Psoas muscle (tissue), 8 donors: ENCODE results near the gene CLSTN2. TPM values are rescaled to one million over a fixed set of nuclear protein-coding genes. Genes with fewer than 3 reads are reported as not detected.
A peak's percentile ranks its signal among the peaks of the same experiment; 100 is the strongest.

ENCODE experiments used
- ATAC-seq, 4 donors: fragments of 200-7000 bp; cut with Tn5 transposase; one replicate each; pipeline ENCODE4 v1.9.1; 2020; ENCODE audit warnings: moderate library complexity in 3 of 4, mild to moderate bottlenecking in 2 of 4
- DNase-seq, 2 donors: peaks; one replicate each; pipeline ENCODE4 v3.0.0-alpha.2; 2020
- H3K27ac ChIP-seq: fragments of 200-600 bp; one replicate; pipeline ENCODE4 v1.8.0; 2022
- H3K27me3 ChIP-seq, 3 donors: fragments of 200-600 bp in 1 of 3; one replicate each; pipeline versions ENCODE4 v1.6.1 to v1.8.0; 2013 to 2022; ENCODE audit warnings: low read length in 2 of 3, mild to moderate bottlenecking in 2 of 3, moderate library complexity in 1 of 3; ENCODE audit not compliant: insufficient read depth in 3 of 3
- H3K36me3 ChIP-seq, 2 donors: fragments of 200-600 bp in 1 of 2; one replicate each; pipeline versions ENCODE4 v1.6.1 to v1.8.0; 2013 to 2022; ENCODE audit warnings: low read depth in 1 of 2, mild to moderate bottlenecking in 1 of 2, moderate library complexity in 1 of 2; ENCODE audit not compliant: insufficient read depth in 1 of 2
- H3K4me1 ChIP-seq: fragments of 200-600 bp; one replicate; pipeline ENCODE4 v1.8.0; 2022
- H3K4me3 ChIP-seq: fragments of 200-600 bp; one replicate; pipeline ENCODE4 v1.8.0; 2022; ENCODE audit warnings: mild to moderate bottlenecking
- H3K9me3 ChIP-seq: fragments of 200-600 bp; one replicate; pipeline ENCODE4 v1.8.0; 2022
- CTCF ChIP-seq: fragments of 200-600 bp; IDR thresholded peaks from one replicate; pipeline ENCODE4 v1.8.0; 2022; ENCODE audit warnings: antibody characterized with exemption
- WGBS, 3 donors: extraction: QIAGEN DNeasy Blood & Tissue Kit; methylation state at CpG; one replicate each; pipeline versions ENCODE4 v1.1.6 to v1.1.7; 2013; 5-methylcytosine and 5-hydroxymethylcytosine counted together
- intact Hi-C, 2 donors: fragments of 100-400 bp; cut with DNase I; formaldehyde crosslinking; loops; one replicate each; pipeline versions ENCODE4 v1.11.0 to v1.14.2; 2022
- polyA plus RNA-seq, 3 donors: library from polyadenylated mRNA; stranded (reverse); fragments of 200-250 nt; gene quantifications; one replicate each; pipeline ENCODE4 v1.2.3, GENCODE V29; 2013
- total RNA-seq, 4 donors: library from RNA; stranded (reverse); fragmentation: NEBNext Ultra II Directional in 2 of 4; extraction: Animal tissue kit (Norgen Biotek cat#: 25700) in 2 of 4; gene quantifications; one replicate each; pipeline versions ENCODE4 v1.2.1 to v1.2.4, GENCODE V29; 2021 to 2023
- donor health status: healthy with polysubstance abuse.
- donor health status: DM: no; HTN: no; CAD: no; lungs with moderate emphysema.
- donor health status: Bipolar disorder and iron deficiency.
- donor health status: healthy.
- donor health status: DM: yes; HTN: yes; CAD: no.
- donor health status: DM: no; HTN: no; CAD: no.
- donor health status: DM: no; HTN: no; CAD: no.
- donor health status: DM: yes; HTN: yes; CAD: no.

CLSTN2 gene
- total and polyA plus RNA-seq, 7 donors = 0.24 to 5.0 (median 1.5) TPM

- DNase-seq = no peak
- TF ChIP-seq CTCF = no peak
These were observed 359.1 kb downstream of the CLSTN2 start for GRCh38 chr3:140294058-140294457.

GRCh38 chr3:140296796-140297352, 361.9 kb downstream of the CLSTN2 start:
- no peaks in the 10 kb centered on the region for H3K4me1 ChIP-seq
- no peaks in the 10 kb centered on the region for H3K27me3 ChIP-seq
- H3K36me3 ChIP-seq = no peaks in the 10 kb centered on the region
- ATAC-seq = peak in 1 of 4 donors; percentile 29
- H3K4me3 ChIP-seq = no peak overlapping the region
- no peaks in the 10 kb centered on the region for H3K9me3 ChIP-seq
- no peak overlapping the region for H3K27ac ChIP-seq
- no peak for TF ChIP-seq CTCF
- DNase-seq = no peak
- 69 to 77% (median 71%) methylated on average over 3 of the region's 3 CpGs for WGBS, 3 donors
- intact Hi-C loops = loop anchor here in 1 of 2 donors (10.0 kb wide), 1 partner anchor 568 kb away; no protein-coding TSS in a partner anchor

More at GRCh38 chr3:140294058-140294457, 359.1 kb downstream of the CLSTN2 start:
- no peak overlapping the region for H3K27ac ChIP-seq
- 87 to 89% (median 87%) methylated on average over 2 of the region's 2 CpGs for WGBS, 3 donors
- intact Hi-C loops = loop anchor here in 1 of 2 donors (10.0 kb wide), 1 partner anchor 571 kb away; no protein-coding TSS in a partner anchor
- H3K9me3 ChIP-seq = no peaks in the 10 kb centered on the region
- no peak overlapping the region for H3K4me3 ChIP-seq
- no peak for ATAC-seq
- no peaks in the 10 kb centered on the region for H3K4me1 ChIP-seq
- no peaks in the 10 kb centered on the region for H3K36me3 ChIP-seq
- no peaks in the 10 kb centered on the region for H3K27me3 ChIP-seq

GRCh38 chr3:140298043-140298442, 363.1 kb downstream of the CLSTN2 start:
- ATAC-seq (no peak), DNase-seq (no peak)
- TF ChIP-seq CTCF = no peak
- Histone ChIP-seq H3K27ac (no peak overlapping the region), H3K9me3 (no peaks in the 10 kb centered on the region), H3K4me1 (no peaks in the 10 kb centered on the region), H3K4me3 (no peak overlapping the region), H3K27me3 (no peaks in the 10 kb centered on the region), H3K36me3 (no peaks in the 10 kb centered on the region)
- 96 to 98% (median 96%) methylated on average over 1 of the region's 1 CpG for WGBS, 3 donors
- intact Hi-C loops = loop anchor here in 1 of 2 donors (10.0 kb wide), 1 partner anchor 567 kb away; no protein-coding TSS in a partner anchor

GRCh38 chr3:140298569-140299070, 363.6 kb downstream of the CLSTN2 start:
- no peak for ATAC-seq
- Histone ChIP-seq H3K9me3 (no peaks in the 10 kb centered on the region), H3K4me3 (no peak overlapping the region), H3K27me3 (no peaks in the 10 kb centered on the region), H3K36me3 (no peaks in the 10 kb centered on the region), H3K27ac (no peak overlapping the region), H3K4me1 (no peaks in the 10 kb centered on the region)
- no peak for DNase-seq
- intact Hi-C loops = loop anchor here in 1 of 2 donors (10.0 kb wide), 1 partner anchor 566 kb away; no protein-coding TSS in a partner anchor
- 86 to 95% (median 92%) methylated on average over 2 of the region's 2 CpGs for WGBS, 3 donors
- TF ChIP-seq CTCF = no peak
